Measurements from ENCODE around the gene PITPNM1.

- no peak for TF ChIP-seq POLR2A (IDR thresholded peaks at IDR 0.05)
- no peak for TF ChIP-seq CTCF (IDR thresholded peaks at IDR 0.05)
These were observed 12.8 kb upstream of the PITPNM1 start for GRCh38 chr11:67517784-67518552.

Data from thyroid gland (tissue), 4 donors.